Activated naive CD4-positive, alpha-beta T cell treated with anti-CD3 and anti-CD28 coated beads, Interleukin-2, amount 10 ng/mL, durations not matched to agents 7 days and 5 days (primary cell): ENCODE measurements around the gene CHST7.

Experiments
- CTCF ChIA-PET: fragments of 350-600 bp; sonication (Branson Sonifier 250); formaldehyde crosslinking; loops from one replicate; lab custom pipeline; 2021; ENCODE audit warnings: antibody characterized with exemption; lab: Charles Lee
- DNase-seq: peaks from one replicate; pipeline ENCODE4 v3.0.0-alpha.2; 2020
- H3K27ac Mint-ChIP-seq: one replicate; pipeline ENCODE4 v1.8.0; 2021; ENCODE audit warnings: mild to moderate bottlenecking, moderate library complexity, mixed read lengths
- H3K27me3 Mint-ChIP-seq: one replicate; pipeline ENCODE4 v1.8.0; 2021; ENCODE audit warnings: mild to moderate bottlenecking, mixed read lengths
- H3K36me3 Mint-ChIP-seq: one replicate; pipeline ENCODE4 v1.8.0; 2021; ENCODE audit warnings: mixed read lengths
- H3K4me1 Mint-ChIP-seq: one replicate; pipeline ENCODE4 v1.8.0; 2021; ENCODE audit warnings: mixed read lengths
- H3K4me3 Mint-ChIP-seq: one replicate; pipeline ENCODE4 v1.8.0; 2021; ENCODE audit warnings: mild to moderate bottlenecking, moderate library complexity, mixed read lengths
- H3K9me3 Mint-ChIP-seq: one replicate; pipeline ENCODE4 v1.8.0; 2021; ENCODE audit warnings: mixed read lengths

The CHST7 gene

GRCh38 chrX:46559062-46559461 is 14.5 kb upstream of the CHST7 start:
- no peaks in the 10 kb centered on the region for H3K36me3 Mint-ChIP-seq
- H3K27ac Mint-ChIP-seq, result no peak overlapping the region
- no peaks in the 10 kb centered on the region for H3K27me3 Mint-ChIP-seq
- CTCF ChIA-PET, result no interaction called here
- H3K9me3 Mint-ChIP-seq, result no peaks in the 10 kb centered on the region
- no peak for DNase-seq
- H3K4me3 Mint-ChIP-seq, result no peak overlapping the region
- H3K4me1 Mint-ChIP-seq, result peaks cover 10% of the 10 kb centered on the region

- CTCF ChIA-PET, result interaction anchor here (0.6 to 1.2 kb wide), 3 partner anchors 10 to 2000 kb away, joined by 3 read pairs; no protein-coding TSS in a partner anchor
- no peak overlapping the region for H3K4me3 Mint-ChIP-seq
- no peaks in the 10 kb centered on the region for H3K9me3 Mint-ChIP-seq
- H3K27ac Mint-ChIP-seq, result no peak overlapping the region
- H3K4me1 Mint-ChIP-seq, result peaks cover 10% of the 10 kb centered on the region
- no peaks in the 10 kb centered on the region for H3K27me3 Mint-ChIP-seq
- DNase-seq, result no peak
- H3K36me3 Mint-ChIP-seq, result peaks cover 2% of the 10 kb centered on the region
Observed at GRCh38 chrX:46561824-46562657, 11.5 kb upstream of the CHST7 start.

- Mint-ChIP-seq H3K36me3 (peaks cover 2% of the 10 kb centered on the region), H3K4me3 (no peak overlapping the region), H3K9me3 (no peaks in the 10 kb centered on the region), H3K27ac (no peak overlapping the region), H3K4me1 (peaks cover 12% of the 10 kb centered on the region), H3K27me3 (no peaks in the 10 kb centered on the region)
- DNase-seq, result no peak
- CTCF ChIA-PET, result interaction anchor here (1.3 kb wide), 1 partner anchor 74 kb away, joined by 4 read pairs; no protein-coding TSS in a partner anchor
Observed at GRCh38 chrX:46567388-46567787, 6.2 kb upstream of the CHST7 start.

GRCh38 chrX:46569621-46570020 is 3.9 kb upstream of the CHST7 start:
- H3K27me3 Mint-ChIP-seq, result no peaks in the 10 kb centered on the region
- H3K27ac Mint-ChIP-seq, result no peak overlapping the region
- peaks cover 2% of the 10 kb centered on the region for H3K36me3 Mint-ChIP-seq
- DNase-seq, result no peak
- no peak overlapping the region for H3K4me3 Mint-ChIP-seq
- H3K4me1 Mint-ChIP-seq, result peaks cover 17% of the 10 kb centered on the region
- CTCF ChIA-PET, result no interaction called here
- H3K9me3 Mint-ChIP-seq, result no peaks in the 10 kb centered on the region

- CTCF ChIA-PET, result interaction anchor here (0.9 to 1.1 kb wide), 3 partner anchors 9 to 71 kb away, joined by 3 to 4 read pairs (median 3); no protein-coding TSS in a partner anchor
- Mint-ChIP-seq H3K27me3 (no peaks in the 10 kb centered on the region), H3K9me3 (no peaks in the 10 kb centered on the region), H3K27ac (peak overlapping the region; percentile 87), H3K4me3 (peak overlapping the region; percentile 82), H3K36me3 (peaks cover 10% of the 10 kb centered on the region), H3K4me1 (peaks cover 23% of the 10 kb centered on the region)
- no peak for DNase-seq
Observed at GRCh38 chrX:46571423-46572339, 1.9 kb upstream of the CHST7 start.

- Mint-ChIP-seq H3K36me3 (peaks cover 15% of the 10 kb centered on the region), H3K4me3 (peak overlapping the region; percentile 82), H3K27me3 (no peaks in the 10 kb centered on the region), H3K4me1 (peaks cover 29% of the 10 kb centered on the region), H3K27ac (peak overlapping the region; percentile 87), H3K9me3 (no peaks in the 10 kb centered on the region)
- CTCF ChIA-PET, result interaction anchor here (0.7 to 1.1 kb wide), 6 partner anchors 10 to 113 kb away, joined by 3 to 4 read pairs (median 3); no protein-coding TSS in a partner anchor
- DNase-seq, result peak; percentile 21
Observed at GRCh38 chrX:46572340-46572936, 1.1 kb upstream of the CHST7 start.

- DNase-seq, result peak; percentile 86
- Mint-ChIP-seq H3K9me3 (no peaks in the 10 kb centered on the region), H3K4me1 (peaks cover 38% of the 10 kb centered on the region), H3K4me3 (peak overlapping the region; percentile 82), H3K36me3 (peaks cover 23% of the 10 kb centered on the region), H3K27ac (peak overlapping the region; percentile 87), H3K27me3 (no peaks in the 10 kb centered on the region)
- CTCF ChIA-PET, result no interaction called here
Observed at GRCh38 chrX:46573892-46574773, 568 bp downstream of the CHST7 start.

- no peaks in the 10 kb centered on the region for H3K27me3 Mint-ChIP-seq
- no peaks in the 10 kb centered on the region for H3K9me3 Mint-ChIP-seq
- peak overlapping the region; percentile 87 for H3K27ac Mint-ChIP-seq
- H3K36me3 Mint-ChIP-seq, result peaks cover 29% of the 10 kb centered on the region
- peak overlapping the region; percentile 82 for H3K4me3 Mint-ChIP-seq
- H3K4me1 Mint-ChIP-seq, result peaks cover 45% of the 10 kb centered on the region
- CTCF ChIA-PET, result no interaction called here
- peak; percentile 64 for DNase-seq
Observed at GRCh38 chrX:46574774-46575381, 1.3 kb downstream of the CHST7 start.

GRCh38 chrX:46575586-46575985 is 2.0 kb downstream of the CHST7 start:
- Mint-ChIP-seq H3K27me3 (no peaks in the 10 kb centered on the region), H3K27ac (peak overlapping the region; percentile 77), H3K9me3 (no peaks in the 10 kb centered on the region), H3K4me3 (peak overlapping the region; percentile 82), H3K36me3 (peaks cover 34% of the 10 kb centered on the region), H3K4me1 (peaks cover 49% of the 10 kb centered on the region)
- DNase-seq, result no peak
- CTCF ChIA-PET, result interaction anchor here (1.0 to 1.4 kb wide), 2 partner anchors 66 to 71 kb away, joined by 3 to 4 read pairs; no protein-coding TSS in a partner anchor

GRCh38 chrX:46575991-46576392 is 2.4 kb downstream of the CHST7 start:
- no peaks in the 10 kb centered on the region for H3K9me3 Mint-ChIP-seq
- peak; percentile 22 for DNase-seq
- H3K4me3 Mint-ChIP-seq, result peak overlapping the region; percentile 82
- peaks cover 35% of the 10 kb centered on the region for H3K36me3 Mint-ChIP-seq
- H3K27ac Mint-ChIP-seq, result peak overlapping the region; percentile 77
- H3K27me3 Mint-ChIP-seq, result no peaks in the 10 kb centered on the region
- H3K4me1 Mint-ChIP-seq, result peaks cover 51% of the 10 kb centered on the region
- CTCF ChIA-PET, result interaction anchor here (0.9 to 1.4 kb wide), 3 partner anchors 41 to 70 kb away, joined by 3 to 4 read pairs (median 3); no protein-coding TSS in a partner anchor

GRCh38 chrX:46576458-46576857 is 2.9 kb downstream of the CHST7 start:
- Mint-ChIP-seq H3K36me3 (peaks cover 35% of the 10 kb centered on the region), H3K4me1 (peaks cover 51% of the 10 kb centered on the region), H3K4me3 (peak overlapping the region; percentile 82), H3K27ac (peak overlapping the region; percentile 65), H3K9me3 (no peaks in the 10 kb centered on the region), H3K27me3 (no peaks in the 10 kb centered on the region)
- CTCF ChIA-PET, result interaction anchor here (0.9 to 1.4 kb wide), 3 partner anchors 40 to 70 kb away, joined by 3 to 4 read pairs (median 3); no protein-coding TSS in a partner anchor
- no peak for DNase-seq

GRCh38 chrX:46577221-46578005 is 3.8 kb downstream of the CHST7 start:
- no peak for DNase-seq
- Mint-ChIP-seq H3K4me3 (peak overlapping the region; percentile 82), H3K36me3 (peaks cover 39% of the 10 kb centered on the region), H3K27me3 (no peaks in the 10 kb centered on the region), H3K4me1 (peaks cover 43% of the 10 kb centered on the region), H3K27ac (no peak overlapping the region), H3K9me3 (no peaks in the 10 kb centered on the region)
- CTCF ChIA-PET, result interaction anchor here (1.4 kb wide), 1 partner anchor 65 kb away, joined by 4 read pairs; no protein-coding TSS in a partner anchor
